Activated naive CD8-positive, alpha-beta T cell treated with anti-CD3 and anti-CD28 coated beads for 36 hours (primary cell): ENCODE data around the gene CADM2. TPM values are rescaled to one million over a fixed set of nuclear protein-coding genes. Genes with fewer than 3 reads are reported as not detected.

ENCODE experiments used
- DNase-seq: peaks from one replicate; pipeline ENCODE4 v3.0.0; 2021
- H3K27ac Mint-ChIP-seq: one replicate; pipeline ENCODE4 v1.8.0; 2022; ENCODE audit warnings: mild to moderate bottlenecking, moderate library complexity, mixed read lengths
- H3K27me3 Mint-ChIP-seq: one replicate; pipeline ENCODE4 v1.8.0; 2022; ENCODE audit warnings: mild to moderate bottlenecking, mixed read lengths
- H3K36me3 Mint-ChIP-seq: one replicate; pipeline ENCODE4 v1.8.0; 2021; ENCODE audit warnings: mild to moderate bottlenecking, mixed read lengths
- H3K4me1 Mint-ChIP-seq: one replicate; pipeline ENCODE4 v1.8.0; 2021; ENCODE audit warnings: mixed read lengths
- H3K4me3 Mint-ChIP-seq: one replicate; pipeline ENCODE4 v1.8.0; 2022; ENCODE audit warnings: mild to moderate bottlenecking, moderate library complexity, mixed read lengths
- H3K9me3 Mint-ChIP-seq: one replicate; pipeline ENCODE4 v1.8.0; 2022; ENCODE audit warnings: mixed read lengths
- total RNA-seq, 2 experiments: library from RNA; stranded (reverse); gene quantifications; one replicate each; pipeline ENCODE4 v1.2.3, GENCODE V29; 2021

CADM2 gene
- total RNA-seq, 2 experiments from 2014 or later, result 0.21 to 0.40 TPM

- no peak overlapping the region for H3K4me3 Mint-ChIP-seq
- no peaks in the 10 kb centered on the region for H3K27me3 Mint-ChIP-seq
- H3K9me3 Mint-ChIP-seq, result peaks cover 2% of the 10 kb centered on the region
- H3K36me3 Mint-ChIP-seq, result no peaks in the 10 kb centered on the region
- DNase-seq, result no peak
- H3K4me1 Mint-ChIP-seq, result no peaks in the 10 kb centered on the region
- H3K27ac Mint-ChIP-seq, result no peak overlapping the region
These were observed 10.0 kb downstream of the CADM2 start for GRCh38 chr3:84968701-84969235.

- H3K36me3 Mint-ChIP-seq, result no peaks in the 10 kb centered on the region
- no peak overlapping the region for H3K4me3 Mint-ChIP-seq
- H3K27me3 Mint-ChIP-seq, result no peaks in the 10 kb centered on the region
- no peaks in the 10 kb centered on the region for H3K4me1 Mint-ChIP-seq
- H3K27ac Mint-ChIP-seq, result no peak overlapping the region
- DNase-seq, result no peak
- H3K9me3 Mint-ChIP-seq, result peaks cover 2% of the 10 kb centered on the region
These were observed 15.6 kb downstream of the CADM2 start for GRCh38 chr3:84974347-84974746.

GRCh38 chr3:84977021-84977420 is 18.2 kb downstream of the CADM2 start:
- Mint-ChIP-seq H3K27me3 (no peaks in the 10 kb centered on the region), H3K27ac (no peak overlapping the region), H3K4me3 (no peak overlapping the region), H3K4me1 (no peaks in the 10 kb centered on the region), H3K36me3 (no peaks in the 10 kb centered on the region), H3K9me3 (peaks cover 1% of the 10 kb centered on the region)
- no peak for DNase-seq

GRCh38 chr3:84978843-84979242 is 20.1 kb downstream of the CADM2 start:
- no peak overlapping the region for H3K27ac Mint-ChIP-seq
- no peaks in the 10 kb centered on the region for H3K9me3 Mint-ChIP-seq
- no peaks in the 10 kb centered on the region for H3K27me3 Mint-ChIP-seq
- no peaks in the 10 kb centered on the region for H3K36me3 Mint-ChIP-seq
- no peak for DNase-seq
- no peak overlapping the region for H3K4me3 Mint-ChIP-seq
- H3K4me1 Mint-ChIP-seq, result no peaks in the 10 kb centered on the region

- Mint-ChIP-seq H3K4me3 (no peak overlapping the region), H3K27ac (no peak overlapping the region), H3K9me3 (no peaks in the 10 kb centered on the region), H3K36me3 (no peaks in the 10 kb centered on the region), H3K27me3 (no peaks in the 10 kb centered on the region), H3K4me1 (no peaks in the 10 kb centered on the region)
- DNase-seq, result no peak
These were observed 21.2 kb downstream of the CADM2 start for GRCh38 chr3:84980011-84980410.

- H3K36me3 Mint-ChIP-seq, result no peaks in the 10 kb centered on the region
- no peaks in the 10 kb centered on the region for H3K9me3 Mint-ChIP-seq
These were observed 21.7 kb downstream of the CADM2 start for GRCh38 chr3:84980456-84980855.

GRCh38 chr3:84983490-84983889 is 24.7 kb downstream of the CADM2 start:
- Mint-ChIP-seq H3K4me3 (no peak overlapping the region), H3K27ac (no peak overlapping the region), H3K4me1 (no peaks in the 10 kb centered on the region), H3K36me3 (no peaks in the 10 kb centered on the region), H3K27me3 (no peaks in the 10 kb centered on the region), H3K9me3 (no peaks in the 10 kb centered on the region)
- DNase-seq, result no peak

More at GRCh38 chr3:84980456-84980855, 21.7 kb downstream of the CADM2 start:
- Mint-ChIP-seq H3K4me1 (no peaks in the 10 kb centered on the region), H3K27me3 (no peaks in the 10 kb centered on the region), H3K4me3 (no peak overlapping the region), H3K27ac (no peak overlapping the region)
- no peak for DNase-seq

GRCh38 chr3:84984429-84984828 is 25.6 kb downstream of the CADM2 start:
- Mint-ChIP-seq H3K4me3 (no peak overlapping the region), H3K4me1 (no peaks in the 10 kb centered on the region), H3K27me3 (no peaks in the 10 kb centered on the region), H3K9me3 (no peaks in the 10 kb centered on the region), H3K27ac (no peak overlapping the region), H3K36me3 (no peaks in the 10 kb centered on the region)
- no peak for DNase-seq

GRCh38 chr3:84985795-84986194 is 27.0 kb downstream of the CADM2 start:
- no peak for DNase-seq
- no peaks in the 10 kb centered on the region for H3K27me3 Mint-ChIP-seq
- no peaks in the 10 kb centered on the region for H3K4me1 Mint-ChIP-seq
- H3K9me3 Mint-ChIP-seq, result no peaks in the 10 kb centered on the region
- H3K36me3 Mint-ChIP-seq, result no peaks in the 10 kb centered on the region
- H3K27ac Mint-ChIP-seq, result no peak overlapping the region
- no peak overlapping the region for H3K4me3 Mint-ChIP-seq

- no peak for DNase-seq
- H3K27ac Mint-ChIP-seq, result no peak overlapping the region
These were observed 29.1 kb downstream of the CADM2 start for GRCh38 chr3:84987706-84988504.

GRCh38 chr3:84989102-84989501 is 30.3 kb downstream of the CADM2 start:
- Mint-ChIP-seq H3K27ac (no peak overlapping the region), H3K27me3 (no peaks in the 10 kb centered on the region), H3K4me3 (no peak overlapping the region), H3K36me3 (no peaks in the 10 kb centered on the region), H3K4me1 (no peaks in the 10 kb centered on the region), H3K9me3 (no peaks in the 10 kb centered on the region)
- DNase-seq, result no peak

More at GRCh38 chr3:84987706-84988504, 29.1 kb downstream of the CADM2 start:
- Mint-ChIP-seq H3K4me1 (no peaks in the 10 kb centered on the region), H3K36me3 (no peaks in the 10 kb centered on the region), H3K9me3 (no peaks in the 10 kb centered on the region), H3K4me3 (no peak overlapping the region), H3K27me3 (no peaks in the 10 kb centered on the region)

- no peak for DNase-seq
- Mint-ChIP-seq H3K36me3 (no peaks in the 10 kb centered on the region), H3K9me3 (no peaks in the 10 kb centered on the region), H3K4me3 (no peak overlapping the region), H3K4me1 (no peaks in the 10 kb centered on the region), H3K27ac (no peak overlapping the region), H3K27me3 (no peaks in the 10 kb centered on the region)
These were observed 32.7 kb downstream of the CADM2 start for GRCh38 chr3:84991422-84991900.

GRCh38 chr3:84993956-84994355 is 35.2 kb downstream of the CADM2 start:
- no peaks in the 10 kb centered on the region for H3K9me3 Mint-ChIP-seq
- no peak overlapping the region for H3K4me3 Mint-ChIP-seq
- H3K4me1 Mint-ChIP-seq, result no peaks in the 10 kb centered on the region
- H3K27me3 Mint-ChIP-seq, result no peaks in the 10 kb centered on the region
- DNase-seq, result no peak
- no peaks in the 10 kb centered on the region for H3K36me3 Mint-ChIP-seq
- no peak overlapping the region for H3K27ac Mint-ChIP-seq

GRCh38 chr3:84998545-84998944 is 39.8 kb downstream of the CADM2 start:
- Mint-ChIP-seq H3K36me3 (no peaks in the 10 kb centered on the region), H3K4me1 (no peaks in the 10 kb centered on the region), H3K27me3 (no peaks in the 10 kb centered on the region), H3K9me3 (no peaks in the 10 kb centered on the region), H3K27ac (no peak overlapping the region), H3K4me3 (no peak overlapping the region)
- DNase-seq, result no peak

GRCh38 chr3:85003479-85003878 is 44.7 kb downstream of the CADM2 start:
- Mint-ChIP-seq H3K4me3 (no peak overlapping the region), H3K27me3 (no peaks in the 10 kb centered on the region), H3K27ac (no peak overlapping the region), H3K36me3 (no peaks in the 10 kb centered on the region), H3K9me3 (no peaks in the 10 kb centered on the region), H3K4me1 (no peaks in the 10 kb centered on the region)
- no peak for DNase-seq

GRCh38 chr3:85004147-85004546 is 45.4 kb downstream of the CADM2 start:
- no peaks in the 10 kb centered on the region for H3K4me1 Mint-ChIP-seq
- no peak overlapping the region for H3K4me3 Mint-ChIP-seq
- H3K27me3 Mint-ChIP-seq, result no peaks in the 10 kb centered on the region
- H3K36me3 Mint-ChIP-seq, result no peaks in the 10 kb centered on the region
- no peak for DNase-seq
- H3K9me3 Mint-ChIP-seq, result no peaks in the 10 kb centered on the region
- H3K27ac Mint-ChIP-seq, result no peak overlapping the region
